Iris pigment epithelial cell (primary cell): Measurements from ENCODE around the gene ALG1L2.
"Not testable (repeated sequence)": the region's sequence is repeated elsewhere in the genome, so short reads cannot be mapped to it uniquely, and the experiment has no call there.

Source experiments
- DNase-seq: peaks from one replicate; pipeline ENCODE4 v3.0.0-alpha.2; 2011; ENCODE audit warnings: low read depth

Gene ALG1L2

GRCh38 chr3:130081351-130081881 is at the start of gene ALG1L2:
Gene ALG1L2 (plus strand): TSS chr3:130081831. CDS start chr3:130082017, 186 bp downstream.
- no peak for DNase-seq

- not testable (repeated sequence) for DNase-seq
Observed at GRCh38 chr3:130037126-130037815, 44.4 kb upstream of the ALG1L2 start.

- not testable (repeated sequence) for DNase-seq
Observed at GRCh38 chr3:130042736-130043135, 38.9 kb upstream of the ALG1L2 start.

GRCh38 chr3:130043658-130044057 is 38.0 kb upstream of the ALG1L2 start:
- DNase-seq, result not testable (repeated sequence)

- no peak for DNase-seq
Observed at GRCh38 chr3:130044370-130044769, 37.3 kb upstream of the ALG1L2 start.

GRCh38 chr3:130048726-130049125 is 32.9 kb upstream of the ALG1L2 start:
- DNase-seq, result no peak

- not testable (repeated sequence) for DNase-seq
Observed at GRCh38 chr3:130052366-130052765, 29.3 kb upstream of the ALG1L2 start.

GRCh38 chr3:130052965-130053364 is 28.7 kb upstream of the ALG1L2 start:
- DNase-seq, result not testable (repeated sequence)

- DNase-seq, result not testable (repeated sequence)
Observed at GRCh38 chr3:130057536-130058266, 23.9 kb upstream of the ALG1L2 start.

- not testable (repeated sequence) for DNase-seq
Observed at GRCh38 chr3:130058267-130058657, 23.4 kb upstream of the ALG1L2 start.

GRCh38 chr3:130058716-130059115 is 22.9 kb upstream of the ALG1L2 start:
- DNase-seq, result not testable (repeated sequence)

GRCh38 chr3:130059162-130059561 is 22.5 kb upstream of the ALG1L2 start:
- not testable (repeated sequence) for DNase-seq

GRCh38 chr3:130073582-130073981 is 8.0 kb upstream of the ALG1L2 start:
- DNase-seq, result no peak

GRCh38 chr3:130077636-130078035 is 4.0 kb upstream of the ALG1L2 start:
- no peak for DNase-seq

- DNase-seq, result not testable (repeated sequence)
Observed at GRCh38 chr3:130083363-130084090, 1.9 kb downstream of the ALG1L2 start.

- no peak for DNase-seq
Observed at GRCh38 chr3:130084436-130084980, 2.9 kb downstream of the ALG1L2 start.

- DNase-seq, result no peak
Observed at GRCh38 chr3:130085881-130086280, 4.2 kb downstream of the ALG1L2 start.

GRCh38 chr3:130086628-130087027 is 5.0 kb downstream of the ALG1L2 start:
- not testable (repeated sequence) for DNase-seq

- no peak for DNase-seq
Observed at GRCh38 chr3:130088061-130088460, 6.4 kb downstream of the ALG1L2 start.

GRCh38 chr3:130090681-130091080 is 9.1 kb downstream of the ALG1L2 start:
- not testable (repeated sequence) for DNase-seq

GRCh38 chr3:130091958-130092357 is 10.3 kb downstream of the ALG1L2 start:
- DNase-seq, result no peak

- DNase-seq, result no peak
Observed at GRCh38 chr3:130093741-130094391, 12.2 kb downstream of the ALG1L2 start.
